HEK293 (cell line): ENCODE results near the gene WDR73.

Experiments
- CTCF ChIA-PET: fragments of 350-600 bp; formaldehyde crosslinking; extraction: SDS; loops from one replicate; lab custom pipeline; 2021; ENCODE audit warnings: antibody characterized with exemption; lab: Yijun Ruan, JAX
- POLR2A ChIA-PET: fragments of 300-600 bp; formaldehyde crosslinking; extraction: SDS; loops from one replicate; lab custom pipeline; 2020; ENCODE audit warnings: antibody characterized with exemption, inconsistent platforms; lab: Yijun Ruan, JAX
- H3K27ac ChIP-seq: fragments of 200-500 bp; sonication (Bioruptor generic); 2 replicates; pipeline ENCODE4 v1.5.1; 2014; ENCODE audit warnings: low read depth, low read length, control low read depth, inconsistent platforms; ENCODE audit errors: extremely low read depth
- H3K36me3 ChIP-seq, 2 experiments: fragments of 200-500 bp in 1 of 2; sonication (Bioruptor generic) in 1 of 2; 1 replicate in 1 of 2; 2 replicates in 1 of 2; pipeline ENCODE4 v1.5.1; 2014 to 2017; ENCODE audit warnings: inconsistent platforms in 2 of 2, low read length in 2 of 2; ENCODE audit not compliant: control insufficient read depth in 2 of 2, insufficient read depth in 1 of 2
- H3K4me1 ChIP-seq: fragments of 200-500 bp; sonication (Bioruptor generic); 2 replicates; pipeline ENCODE4 v1.5.1; 2014; ENCODE audit warnings: mild to moderate bottlenecking, low read length, inconsistent platforms; ENCODE audit not compliant: control insufficient read depth, insufficient read depth
- H3K4me3 ChIP-seq: 2 replicates; pipeline ENCODE4 v1.5.1; 2011; ENCODE audit warnings: low read depth, mild to moderate bottlenecking, control low read depth, low read length, moderate library complexity
- H3K9me3 ChIP-seq: fragments of 200-500 bp; sonication (Bioruptor generic); 2 replicates; pipeline ENCODE4 v1.5.1; 2014; ENCODE audit warnings: low read depth, low read length, inconsistent platforms; ENCODE audit not compliant: control insufficient read depth, insufficient read depth
- CTCF ChIP-seq: fragments of 450-650 bp; formaldehyde crosslinking; IDR thresholded peaks from 2 replicates; pipeline ENCODE4 v1.5.1; 2016; ENCODE audit warnings: missing biosample characterization, missing genetic modification characterization
- ZBTB8A ChIP-seq: fragments of 450-650 bp; formaldehyde crosslinking; IDR thresholded peaks from 2 replicates; pipeline ENCODE4 v1.5.1; 2016; ENCODE audit warnings: missing biosample characterization, missing genetic modification characterization
- ZFP37 ChIP-seq: fragments of 450-650 bp; formaldehyde crosslinking; IDR thresholded peaks from 2 replicates; pipeline ENCODE4 v1.5.1; 2016; ENCODE audit warnings: missing biosample characterization, missing genetic modification characterization
- ZNF114 ChIP-seq: fragments of 450-650 bp; formaldehyde crosslinking; IDR thresholded peaks from 2 replicates; pipeline ENCODE4 v1.5.0; 2017; ENCODE audit warnings: missing biosample characterization, missing genetic modification characterization
- ZNF132 ChIP-seq: fragments of 450-650 bp; formaldehyde crosslinking; IDR thresholded peaks from 2 replicates; pipeline ENCODE4 v1.5.1; 2017; ENCODE audit warnings: missing biosample characterization, missing genetic modification characterization, borderline replicate concordance
- ZNF266 ChIP-seq: fragments of 450-650 bp; formaldehyde crosslinking; IDR thresholded peaks from 2 replicates; pipeline ENCODE4 v1.5.1; 2016; ENCODE audit warnings: missing biosample characterization, missing genetic modification characterization, low read depth
- ZNF324 ChIP-seq: fragments of 450-650 bp; formaldehyde crosslinking; IDR thresholded peaks from 2 replicates; pipeline ENCODE4 v1.5.1; 2016; ENCODE audit warnings: missing biosample characterization, missing genetic modification characterization
- ZNF335 ChIP-seq: fragments of 450-650 bp; formaldehyde crosslinking; conservative IDR thresholded peaks from 2 replicates; pipeline ENCODE4 v1.5.1; 2016; ENCODE audit warnings: missing biosample characterization, missing genetic modification characterization
- ZNF473 ChIP-seq: fragments of 450-650 bp; formaldehyde crosslinking; IDR thresholded peaks from 2 replicates; pipeline ENCODE4 v1.5.1; 2017; ENCODE audit warnings: missing biosample characterization, missing genetic modification characterization
- ZNF510 ChIP-seq: fragments of 450-650 bp; formaldehyde crosslinking; IDR thresholded peaks from 2 replicates; pipeline ENCODE4 v1.5.1; 2018; ENCODE audit warnings: mild to moderate bottlenecking, missing genetic modification characterization, missing biosample characterization; ENCODE audit not compliant: insufficient replicate concordance
- ZNF530 ChIP-seq: fragments of 450-650 bp; formaldehyde crosslinking; IDR thresholded peaks from 2 replicates; pipeline ENCODE4 v1.5.1; 2016; ENCODE audit warnings: low read depth, missing biosample characterization, missing genetic modification characterization
- ZNF585B ChIP-seq: fragments of 450-650 bp; formaldehyde crosslinking; IDR thresholded peaks from 2 replicates; pipeline ENCODE4 v1.5.1; 2016; ENCODE audit warnings: missing biosample characterization, missing genetic modification characterization
- ZNF596 ChIP-seq: fragments of 450-650 bp; IDR thresholded peaks from 2 replicates; pipeline ENCODE4 v1.5.0; 2018; ENCODE audit warnings: missing biosample characterization, mild to moderate bottlenecking, missing genetic modification characterization, moderate library complexity
- ZNF629 ChIP-seq: fragments of 450-650 bp; formaldehyde crosslinking; IDR thresholded peaks from 2 replicates; pipeline ENCODE4 v1.5.1; 2017; ENCODE audit warnings: missing biosample characterization, missing genetic modification characterization
- ZNF776 ChIP-seq: fragments of 450-650 bp; formaldehyde crosslinking; IDR thresholded peaks from 2 replicates; pipeline ENCODE4 v1.5.0; 2017; ENCODE audit warnings: missing biosample characterization, missing genetic modification characterization, borderline replicate concordance
- ZNF791 ChIP-seq: fragments of 450-650 bp; formaldehyde crosslinking; IDR thresholded peaks from 2 replicates; pipeline ENCODE4 v1.5.1; 2016; ENCODE audit warnings: missing biosample characterization, missing genetic modification characterization
- TF ChIP-seq, protein P1 (sequence below): fragments of 450-650 bp; formaldehyde crosslinking; IDR thresholded peaks from 2 replicates; pipeline ENCODE4 v1.5.1; 2016; ENCODE audit warnings: missing biosample characterization, missing genetic modification characterization, low read depth
- TF ChIP-seq, protein P2 (sequence below): fragments of 450-650 bp; formaldehyde crosslinking; IDR thresholded peaks from 2 replicates; pipeline ENCODE4 v1.5.1; 2016; ENCODE audit warnings: missing biosample characterization, missing genetic modification characterization
- TF ChIP-seq, protein P3 (sequence below): fragments of 450-650 bp; formaldehyde crosslinking; IDR thresholded peaks from 2 replicates; pipeline ENCODE4 v1.5.1; 2016; ENCODE audit warnings: missing biosample characterization, missing genetic modification characterization
- TF ChIP-seq, protein P4 (sequence below): fragments of 450-650 bp; formaldehyde crosslinking; IDR thresholded peaks from 2 replicates; pipeline ENCODE4 v1.5.1; 2016; ENCODE audit warnings: missing biosample characterization, missing genetic modification characterization

The WDR73 gene

DNA sequence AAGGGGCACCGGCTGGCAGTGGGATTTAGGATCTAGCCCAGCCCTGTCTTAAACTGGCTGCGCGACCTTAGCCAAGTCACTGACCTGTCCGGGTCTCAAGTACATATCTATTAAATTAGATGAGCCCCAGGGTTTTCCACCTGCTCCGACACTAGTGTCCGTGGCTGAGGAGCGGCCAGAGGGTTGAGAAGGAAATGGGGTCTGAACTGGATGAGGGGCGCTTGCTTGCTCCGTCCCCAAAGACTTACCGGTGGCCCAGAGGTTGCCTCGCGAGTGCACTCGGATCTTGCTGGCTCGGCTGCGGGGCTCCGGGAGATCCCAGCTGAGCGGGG lies 3.6 kb upstream of the WDR73 start (continued):
- TF ChIP-seq CTCF (tag by site-specific recombination) (no peak), ZNF585B (no peak)
- TF ChIP-seq, all 188 proteins: peak for 0

- CTCF ChIA-PET, result interaction anchor here (0.9 to 4.9 kb wide), 10 partner anchors 11 to 271 kb away, joined by 3 to 19 read pairs (median 4); no protein-coding TSS in a partner anchor
- Histone ChIP-seq H3K27ac (no peak overlapping the region), H3K9me3 (no peaks in the 10 kb centered on the region), H3K4me3 (no peak overlapping the region), H3K36me3 (peaks cover 9 to 16% of the 10 kb centered on the region in 2 experiments), H3K4me1 (peaks cover 14% of the 10 kb centered on the region)
- POLR2A ChIA-PET, result interaction anchor here (0.8 to 1.9 kb wide), 2 partner anchors 26 to 90 kb away, joined by 3 to 5 read pairs; no protein-coding TSS in a partner anchor
- TF ChIP-seq ZNF473 (tag by site-specific recombination) (no peak), ZNF266 (tag by site-specific recombination) (no peak), ZNF132 (no peak), ZNF324 (tag by site-specific recombination) (no peak), ZNF530 (tag by site-specific recombination) (no peak), ZNF335 (tag by site-specific recombination) (no peak)
- TF ChIP-seq, protein P1, sequence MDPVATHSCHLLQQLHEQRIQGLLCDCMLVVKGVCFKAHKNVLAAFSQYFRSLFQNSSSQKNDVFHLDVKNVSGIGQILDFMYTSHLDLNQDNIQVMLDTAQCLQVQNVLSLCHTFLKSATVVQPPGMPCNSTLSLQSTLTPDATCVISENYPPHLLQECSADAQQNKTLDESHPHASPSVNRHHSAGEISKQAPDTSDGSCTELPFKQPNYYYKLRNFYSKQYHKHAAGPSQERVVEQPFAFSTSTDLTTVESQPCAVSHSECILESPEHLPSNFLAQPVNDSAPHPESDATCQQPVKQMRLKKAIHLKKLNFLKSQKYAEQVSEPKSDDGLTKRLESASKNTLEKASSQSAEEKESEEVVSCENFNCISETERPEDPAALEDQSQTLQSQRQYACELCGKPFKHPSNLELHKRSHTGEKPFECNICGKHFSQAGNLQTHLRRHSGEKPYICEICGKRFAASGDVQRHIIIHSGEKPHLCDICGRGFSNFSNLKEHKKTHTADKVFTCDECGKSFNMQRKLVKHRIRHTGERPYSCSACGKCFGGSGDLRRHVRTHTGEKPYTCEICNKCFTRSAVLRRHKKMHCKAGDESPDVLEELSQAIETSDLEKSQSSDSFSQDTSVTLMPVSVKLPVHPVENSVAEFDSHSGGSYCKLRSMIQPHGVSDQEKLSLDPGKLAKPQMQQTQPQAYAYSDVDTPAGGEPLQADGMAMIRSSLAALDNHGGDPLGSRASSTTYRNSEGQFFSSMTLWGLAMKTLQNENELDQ (tag by site-specific recombination), result no peak
- TF ChIP-seq, protein P2, sequence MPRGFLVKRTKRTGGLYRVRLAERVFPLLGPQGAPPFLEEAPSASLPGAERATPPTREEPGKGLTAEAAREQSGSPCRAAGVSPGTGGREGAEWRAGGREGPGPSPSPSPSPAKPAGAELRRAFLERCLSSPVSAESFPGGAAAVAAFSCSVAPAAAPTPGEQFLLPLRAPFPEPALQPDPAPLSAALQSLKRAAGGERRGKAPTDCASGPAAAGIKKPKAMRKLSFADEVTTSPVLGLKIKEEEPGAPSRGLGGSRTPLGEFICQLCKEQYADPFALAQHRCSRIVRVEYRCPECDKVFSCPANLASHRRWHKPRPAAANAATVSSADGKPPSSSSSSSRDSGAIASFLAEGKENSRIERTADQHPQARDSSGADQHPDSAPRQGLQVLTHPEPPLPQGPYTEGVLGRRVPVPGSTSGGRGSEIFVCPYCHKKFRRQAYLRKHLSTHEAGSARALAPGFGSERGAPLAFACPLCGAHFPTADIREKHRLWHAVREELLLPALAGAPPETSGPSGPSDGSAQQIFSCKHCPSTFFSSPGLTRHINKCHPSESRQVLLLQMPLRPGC, result no peak
Observed at GRCh38 chr15:84656972-84657371, 2.9 kb upstream of the WDR73 start.

GRCh38 chr15:84654689-84655453 lies 788 bp upstream of the WDR73 start:
- H3K27ac ChIP-seq, result peak overlapping the region; percentile 71
- peak overlapping the region; percentile 78 for H3K4me3 ChIP-seq
- peaks cover 30 to 37% of the 10 kb centered on the region in 2 experiments for H3K36me3 ChIP-seq
- H3K9me3 ChIP-seq, result no peaks in the 10 kb centered on the region
- CTCF ChIA-PET, result interaction anchor here (0.6 to 4.9 kb wide), 20 partner anchors 9 to 1724 kb away, joined by 3 to 19 read pairs (median 4); partner anchors contain the start of gene ZSCAN2
- POLR2A ChIA-PET, result interaction anchor here (0.5 to 2.8 kb wide), 18 partner anchors 8 to 325 kb away, joined by 3 to 26 read pairs (median 4); partner anchors contain the start of genes SEC11A and ZSCAN2
- H3K4me1 ChIP-seq, result peaks cover 8% of the 10 kb centered on the region
- TF ChIP-seq ZNF596 (tag by site-specific recombination) (no peak), ZFP37 (tag by site-specific recombination) (no peak), ZNF510 (no peak), ZNF114 (tag by site-specific recombination) (no peak), ZNF776 (no peak), ZBTB8A (peak; percentile 43; the same call in 1 of the 2 replicates), ZNF629 (tag by site-specific recombination) (no peak), CTCF (tag by site-specific recombination) (peak; percentile 86), ZNF791 (tag by site-specific recombination) (no peak)
- TF ChIP-seq, protein P3, sequence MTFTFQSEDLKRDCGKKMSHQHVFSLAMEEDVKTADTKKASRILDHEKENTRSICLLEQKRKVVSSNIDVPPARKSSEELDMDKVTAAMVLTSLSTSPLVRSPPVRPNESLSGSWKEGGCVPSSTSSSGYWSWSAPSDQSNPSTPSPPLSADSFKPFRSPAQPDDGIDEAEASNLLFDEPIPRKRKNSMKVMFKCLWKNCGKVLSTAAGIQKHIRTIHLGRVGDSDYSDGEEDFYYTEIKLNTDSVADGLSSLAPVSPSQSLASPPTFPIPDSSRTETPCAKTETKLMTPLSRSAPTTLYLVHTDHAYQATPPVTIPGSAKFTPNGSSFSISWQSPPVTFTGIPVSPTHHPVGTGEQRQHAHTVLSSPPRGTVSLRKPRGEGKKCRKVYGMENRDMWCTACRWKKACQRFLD (tag by site-specific recombination), result no peak
- TF ChIP-seq, protein P4, sequence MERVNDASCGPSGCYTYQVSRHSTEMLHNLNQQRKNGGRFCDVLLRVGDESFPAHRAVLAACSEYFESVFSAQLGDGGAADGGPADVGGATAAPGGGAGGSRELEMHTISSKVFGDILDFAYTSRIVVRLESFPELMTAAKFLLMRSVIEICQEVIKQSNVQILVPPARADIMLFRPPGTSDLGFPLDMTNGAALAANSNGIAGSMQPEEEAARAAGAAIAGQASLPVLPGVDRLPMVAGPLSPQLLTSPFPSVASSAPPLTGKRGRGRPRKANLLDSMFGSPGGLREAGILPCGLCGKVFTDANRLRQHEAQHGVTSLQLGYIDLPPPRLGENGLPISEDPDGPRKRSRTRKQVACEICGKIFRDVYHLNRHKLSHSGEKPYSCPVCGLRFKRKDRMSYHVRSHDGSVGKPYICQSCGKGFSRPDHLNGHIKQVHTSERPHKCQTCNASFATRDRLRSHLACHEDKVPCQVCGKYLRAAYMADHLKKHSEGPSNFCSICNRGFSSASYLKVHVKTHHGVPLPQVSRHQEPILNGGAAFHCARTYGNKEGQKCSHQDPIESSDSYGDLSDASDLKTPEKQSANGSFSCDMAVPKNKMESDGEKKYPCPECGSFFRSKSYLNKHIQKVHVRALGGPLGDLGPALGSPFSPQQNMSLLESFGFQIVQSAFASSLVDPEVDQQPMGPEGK, result peak; percentile 24; the same call in 1 of the 2 replicates
